ENCODE data around the gene SLC6A18.
"Not testable (repeated sequence)": the region's sequence is repeated elsewhere in the genome, so short reads cannot be mapped to it uniquely, and the experiment has no call there.

SLC6A18 gene

GRCh38 chr5:1275397-1276391 lies 50.5 kb downstream of the SLC6A18 start:
- DNase-seq (ENCODE audit: low read depth) = not testable (repeated sequence)

GRCh38 chr5:1276930-1277329 lies 51.7 kb downstream of the SLC6A18 start:
- DNase-seq (ENCODE audit: low read depth) = no peak

- no peak for DNase-seq (ENCODE audit: low read depth)
Measured at GRCh38 chr5:1277331-1277730, 52.1 kb downstream of the SLC6A18 start.

GRCh38 chr5:1277781-1278180 lies 52.6 kb downstream of the SLC6A18 start:
- no peak for DNase-seq (ENCODE audit: low read depth)

- DNase-seq (ENCODE audit: low read depth) = no peak
Measured at GRCh38 chr5:1278216-1278615, 53.0 kb downstream of the SLC6A18 start.

GRCh38 chr5:1278656-1279442 lies 53.7 kb downstream of the SLC6A18 start:
- DNase-seq (ENCODE audit: low read depth) = no peak

- DNase-seq (ENCODE audit: low read depth) = no peak
Measured at GRCh38 chr5:1279443-1280151, 54.4 kb downstream of the SLC6A18 start.

- no peak for DNase-seq (ENCODE audit: low read depth)
Measured at GRCh38 chr5:1280177-1281037, 55.2 kb downstream of the SLC6A18 start.

GRCh38 chr5:1281038-1281882 lies 56.1 kb downstream of the SLC6A18 start:
- DNase-seq (ENCODE audit: low read depth) = no peak

GRCh38 chr5:1282131-1282992 lies 57.2 kb downstream of the SLC6A18 start:
- DNase-seq (ENCODE audit: low read depth) = no peak

- not testable (repeated sequence) for DNase-seq (ENCODE audit: low read depth)
Measured at GRCh38 chr5:1282993-1283728, 58.0 kb downstream of the SLC6A18 start.

- DNase-seq (ENCODE audit: low read depth) = not testable (repeated sequence)
Measured at GRCh38 chr5:1283729-1284041, 58.5 kb downstream of the SLC6A18 start.

- not testable (repeated sequence) for DNase-seq (ENCODE audit: low read depth)
Measured at GRCh38 chr5:1284336-1284970, 59.3 kb downstream of the SLC6A18 start.

GRCh38 chr5:1285141-1285540 lies 60.0 kb downstream of the SLC6A18 start:
- no peak for DNase-seq (ENCODE audit: low read depth)

GRCh38 chr5:1285883-1286291 lies 60.7 kb downstream of the SLC6A18 start:
- no peak for DNase-seq (ENCODE audit: low read depth)

- no peak for DNase-seq (ENCODE audit: low read depth)
Measured at GRCh38 chr5:1288439-1289335, 63.5 kb downstream of the SLC6A18 start.

- DNase-seq (ENCODE audit: low read depth) = not testable (repeated sequence)
Measured at GRCh38 chr5:1289559-1289958, 64.4 kb downstream of the SLC6A18 start.

All from amniotic epithelial cell (primary cell).